Uterus (tissue), 2 donors: ENCODE measurements around the gene ACAD8.

Experiments used
- POLR2A ChIP-seq, 2 donors: fragments of 450-650 bp; IDR thresholded peaks; one replicate each; pipeline ENCODE4 v1.6.1; 2016; ENCODE audit warnings: antibody characterized with exemption in 2 of 2, mild to moderate bottlenecking in 1 of 2, moderate library complexity in 1 of 2
- TF ChIP-seq, protein P1 (sequence below), 4 experiments: fragments of 200-600 bp in 2 of 4; fragments of 450-650 bp in 2 of 4; sonication (generic) in 2 of 4; IDR thresholded peaks; one replicate each; pipeline ENCODE4 v1.5.1; 2016 to 2019; ENCODE audit warnings: antibody characterized with exemption in 4 of 4, mild to moderate bottlenecking in 2 of 4, moderate library complexity in 1 of 4

GRCh38 chr11:134267966-134268365, 14.6 kb downstream of the ACAD8 start:
- TF ChIP-seq, protein P1, sequence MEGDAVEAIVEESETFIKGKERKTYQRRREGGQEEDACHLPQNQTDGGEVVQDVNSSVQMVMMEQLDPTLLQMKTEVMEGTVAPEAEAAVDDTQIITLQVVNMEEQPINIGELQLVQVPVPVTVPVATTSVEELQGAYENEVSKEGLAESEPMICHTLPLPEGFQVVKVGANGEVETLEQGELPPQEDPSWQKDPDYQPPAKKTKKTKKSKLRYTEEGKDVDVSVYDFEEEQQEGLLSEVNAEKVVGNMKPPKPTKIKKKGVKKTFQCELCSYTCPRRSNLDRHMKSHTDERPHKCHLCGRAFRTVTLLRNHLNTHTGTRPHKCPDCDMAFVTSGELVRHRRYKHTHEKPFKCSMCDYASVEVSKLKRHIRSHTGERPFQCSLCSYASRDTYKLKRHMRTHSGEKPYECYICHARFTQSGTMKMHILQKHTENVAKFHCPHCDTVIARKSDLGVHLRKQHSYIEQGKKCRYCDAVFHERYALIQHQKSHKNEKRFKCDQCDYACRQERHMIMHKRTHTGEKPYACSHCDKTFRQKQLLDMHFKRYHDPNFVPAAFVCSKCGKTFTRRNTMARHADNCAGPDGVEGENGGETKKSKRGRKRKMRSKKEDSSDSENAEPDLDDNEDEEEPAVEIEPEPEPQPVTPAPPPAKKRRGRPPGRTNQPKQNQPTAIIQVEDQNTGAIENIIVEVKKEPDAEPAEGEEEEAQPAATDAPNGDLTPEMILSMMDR (IDR thresholded peaks at IDR 0.05) = no peak
- TF ChIP-seq POLR2A (IDR thresholded peaks at IDR 0.05) = no peak
